DND-41 (cell line): ENCODE results near the gene TREH.

Experiments
- ATAC-seq: fragments of 200-7000 bp; cut with Tn5 transposase; 3 replicates; pipeline ENCODE4 v1.9.1; 2021; ENCODE audit warnings: low read depth; ENCODE audit not compliant: insufficient read depth
- DNase-seq: peaks from one replicate; pipeline ENCODE4 v3.0.0-alpha.2; 2020
- H2AFZ ChIP-seq: 2 replicates; pipeline ENCODE4 v1.6.0; 2012; ENCODE audit warnings: low read depth, low read length
- H3K27ac ChIP-seq: 2 replicates; pipeline ENCODE4 v1.5.1; 2012; ENCODE audit warnings: low read length, inconsistent platforms
- H3K27me3 ChIP-seq: fragments of 200-600 bp; sonication (generic); 2 replicates; pipeline ENCODE4 v1.6.0; 2012; ENCODE audit warnings: low read length, mild to moderate bottlenecking, inconsistent platforms; ENCODE audit not compliant: insufficient read depth, poor library complexity
- H3K36me3 ChIP-seq: 2 replicates; pipeline ENCODE4 v1.5.1; 2012; ENCODE audit warnings: low read length, inconsistent platforms; ENCODE audit not compliant: insufficient read depth
- H3K4me1 ChIP-seq: 2 replicates; pipeline ENCODE4 v1.5.1; 2012; ENCODE audit warnings: mild to moderate bottlenecking, low read length; ENCODE audit not compliant: insufficient read depth
- H3K4me2 ChIP-seq: 2 replicates; pipeline ENCODE4 v1.6.0; 2012; ENCODE audit warnings: mild to moderate bottlenecking, moderate library complexity, low read length, inconsistent platforms; ENCODE audit not compliant: insufficient read depth
- H3K4me3 ChIP-seq, 2 experiments: fragments of 200-600 bp in 1 of 2; shearing (Covaris generic) in 1 of 2; 2 replicates each; pipeline ENCODE4 v1.5.1; 2012 to 2016; ENCODE audit warnings: inconsistent platforms in 2 of 2, low read length in 2 of 2, mild to moderate bottlenecking in 2 of 2, low read depth in 1 of 2, moderate library complexity in 1 of 2
- H3K79me2 ChIP-seq: 2 replicates; pipeline ENCODE4 v1.6.0; 2012; ENCODE audit warnings: low read length, inconsistent platforms; ENCODE audit not compliant: insufficient read depth
- H3K9ac ChIP-seq: 2 replicates; pipeline ENCODE4 v1.6.0; 2012; ENCODE audit warnings: low read depth, mild to moderate bottlenecking, inconsistent platforms, low read length, moderate library complexity
- H3K9me3 ChIP-seq: 2 replicates; pipeline ENCODE4 v1.5.1; 2012; ENCODE audit warnings: low read length, moderate library complexity, mild to moderate bottlenecking, inconsistent platforms; ENCODE audit not compliant: insufficient read depth, severe bottlenecking
- H4K20me1 ChIP-seq: 2 replicates; pipeline ENCODE4 v1.6.0; 2012; ENCODE audit warnings: low read length; ENCODE audit not compliant: insufficient read depth
- CTCF ChIP-seq: IDR thresholded peaks from 2 replicates; pipeline ENCODE4 v1.5.1; 2012; ENCODE audit warnings: borderline replicate concordance, low read length, moderate library complexity, mild to moderate bottlenecking; ENCODE audit not compliant: poor library complexity, severe bottlenecking; ENCODE audit errors: extremely low read depth
- EZH2 ChIP-seq: IDR thresholded peaks from 3 replicates; pipeline ENCODE4 v1.6.1; 2012; ENCODE audit warnings: borderline replicate concordance, low read depth, mild to moderate bottlenecking, moderate library complexity, low read length, inconsistent platforms; ENCODE audit not compliant: severe bottlenecking

Gene TREH

GRCh38 chr11:118696673-118697226, 17.3 kb upstream of the TREH start:
- H3K27me3 ChIP-seq: no peaks in the 10 kb centered on the region
- no peaks in the 10 kb centered on the region for H3K36me3 ChIP-seq
- no peak overlapping the region for H3K4me3 ChIP-seq
- no peak overlapping the region for H2AFZ ChIP-seq
- no peak for ATAC-seq
- no peak overlapping the region for H3K4me2 ChIP-seq
- no peak for DNase-seq
- H3K27ac ChIP-seq: no peak overlapping the region
- H3K4me1 ChIP-seq: peaks cover 23% of the 10 kb centered on the region
- no peaks in the 10 kb centered on the region for H3K79me2 ChIP-seq
- no peak for TF ChIP-seq EZH2
- TF ChIP-seq CTCF: no peak
- no peak overlapping the region for H3K9ac ChIP-seq
- H4K20me1 ChIP-seq: peaks cover 7% of the 10 kb centered on the region; the same call in 1 of the 2 replicates
- H3K9me3 ChIP-seq: no peaks in the 10 kb centered on the region

GRCh38 chr11:118694771-118695170, 15.3 kb upstream of the TREH start:
- peaks cover 7% of the 10 kb centered on the region; the same call in 1 of the 2 replicates for H4K20me1 ChIP-seq
- no peak for TF ChIP-seq EZH2
- TF ChIP-seq CTCF: no peak
- H3K27me3 ChIP-seq: no peaks in the 10 kb centered on the region
- no peaks in the 10 kb centered on the region for H3K9me3 ChIP-seq
- H3K27ac ChIP-seq: no peak overlapping the region
- H3K4me3 ChIP-seq: no peak overlapping the region
- ATAC-seq (no peak), DNase-seq (no peak)
- H2AFZ ChIP-seq: no peak overlapping the region
- no peak overlapping the region for H3K4me2 ChIP-seq
- H3K79me2 ChIP-seq: no peaks in the 10 kb centered on the region
- H3K9ac ChIP-seq: no peak overlapping the region
- peaks cover 37% of the 10 kb centered on the region for H3K4me1 ChIP-seq
- no peaks in the 10 kb centered on the region for H3K36me3 ChIP-seq

- no peaks in the 10 kb centered on the region for H3K27me3 ChIP-seq
- H4K20me1 ChIP-seq: peaks cover 7% of the 10 kb centered on the region; the same call in 1 of the 2 replicates
- H3K4me1 ChIP-seq: peaks cover 37% of the 10 kb centered on the region
- no peak overlapping the region for H3K4me2 ChIP-seq
- no peaks in the 10 kb centered on the region for H3K36me3 ChIP-seq
- H2AFZ ChIP-seq: no peak overlapping the region
- no peak overlapping the region for H3K9ac ChIP-seq
- no peak for DNase-seq
- no peaks in the 10 kb centered on the region for H3K9me3 ChIP-seq
- ATAC-seq: no peak
- no peak overlapping the region for H3K27ac ChIP-seq
- no peaks in the 10 kb centered on the region for H3K79me2 ChIP-seq
- no peak overlapping the region for H3K4me3 ChIP-seq
- no peak for TF ChIP-seq CTCF
These were observed 14.7 kb upstream of the TREH start for GRCh38 chr11:118694185-118694584.
